ENCODE measurements around the gene CACNA1D.

CACNA1D gene

GRCh38 chr3:53581671-53582070, 87.3 kb downstream of the CACNA1D start:
- no peak for DNase-seq

- DNase-seq: no peak
Observed at GRCh38 chr3:53583161-53583690, 88.8 kb downstream of the CACNA1D start.

GRCh38 chr3:53585049-53585448, 90.6 kb downstream of the CACNA1D start:
- DNase-seq: peak in 3 of 4 experiments; percentile 14 to 28 (median 25)

GRCh38 chr3:53585627-53586026, 91.2 kb downstream of the CACNA1D start:
- no peak for DNase-seq

GRCh38 chr3:53588122-53588521, 93.7 kb downstream of the CACNA1D start:
- no peak for DNase-seq

- DNase-seq: no peak
Observed at GRCh38 chr3:53589201-53589600, 94.8 kb downstream of the CACNA1D start.

GRCh38 chr3:53589806-53590205, 95.4 kb downstream of the CACNA1D start:
- no peak for DNase-seq

- no peak for DNase-seq
Observed at GRCh38 chr3:53590606-53591005, 96.2 kb downstream of the CACNA1D start.

GRCh38 chr3:53591646-53592045, 97.2 kb downstream of the CACNA1D start:
- DNase-seq: no peak

GRCh38 chr3:53592862-53593261, 98.5 kb downstream of the CACNA1D start:
- no peak for DNase-seq

- DNase-seq: no peak
Observed at GRCh38 chr3:53593611-53594010, 99.2 kb downstream of the CACNA1D start.

GRCh38 chr3:53594276-53594675, 99.9 kb downstream of the CACNA1D start:
- DNase-seq: no peak

- no peak for DNase-seq
Observed at GRCh38 chr3:53595660-53596059, 101.2 kb downstream of the CACNA1D start.

GRCh38 chr3:53597136-53597915, 102.9 kb downstream of the CACNA1D start:
- no peak for DNase-seq

GRCh38 chr3:53599771-53600170, 105.4 kb downstream of the CACNA1D start:
- no peak for DNase-seq

- DNase-seq: no peak
Observed at GRCh38 chr3:53602866-53603265, 108.5 kb downstream of the CACNA1D start.

GRCh38 chr3:53604232-53604631, 109.8 kb downstream of the CACNA1D start:
- DNase-seq: no peak

GRCh38 chr3:53606793-53607192, 112.4 kb downstream of the CACNA1D start:
- DNase-seq: no peak

- no peak for DNase-seq
Observed at GRCh38 chr3:53612508-53612907, 118.1 kb downstream of the CACNA1D start.

- peak; percentile 57 to 89 (median 76) for DNase-seq
Observed at GRCh38 chr3:53613125-53613524, 118.7 kb downstream of the CACNA1D start.

- DNase-seq: no peak
Observed at GRCh38 chr3:53614307-53614706, 119.9 kb downstream of the CACNA1D start.

GRCh38 chr3:53616321-53616720, 121.9 kb downstream of the CACNA1D start:
- DNase-seq: peak; percentile 36 to 79 (median 66)

- DNase-seq: no peak
Observed at GRCh38 chr3:53616971-53617892, 122.8 kb downstream of the CACNA1D start.
